Astrocyte (in vitro differentiated cells and primary cell): ENCODE data around the gene ANKRD2.

ENCODE experiments used
- EZH2 ChIP-seq: IDR thresholded peaks from 2 replicates; pipeline ENCODE4 v1.6.1; 2012; ENCODE audit warnings: mild to moderate bottlenecking, low read length, inconsistent platforms; ENCODE audit not compliant: insufficient read depth
- TF ChIP-seq, protein P1 (sequence below): IDR thresholded peaks from 2 replicates; pipeline ENCODE4 v1.5.1; 2011; ENCODE audit warnings: low read depth, mild to moderate bottlenecking, inconsistent platforms, low read length, moderate library complexity; ENCODE audit not compliant: insufficient read depth

DNA sequence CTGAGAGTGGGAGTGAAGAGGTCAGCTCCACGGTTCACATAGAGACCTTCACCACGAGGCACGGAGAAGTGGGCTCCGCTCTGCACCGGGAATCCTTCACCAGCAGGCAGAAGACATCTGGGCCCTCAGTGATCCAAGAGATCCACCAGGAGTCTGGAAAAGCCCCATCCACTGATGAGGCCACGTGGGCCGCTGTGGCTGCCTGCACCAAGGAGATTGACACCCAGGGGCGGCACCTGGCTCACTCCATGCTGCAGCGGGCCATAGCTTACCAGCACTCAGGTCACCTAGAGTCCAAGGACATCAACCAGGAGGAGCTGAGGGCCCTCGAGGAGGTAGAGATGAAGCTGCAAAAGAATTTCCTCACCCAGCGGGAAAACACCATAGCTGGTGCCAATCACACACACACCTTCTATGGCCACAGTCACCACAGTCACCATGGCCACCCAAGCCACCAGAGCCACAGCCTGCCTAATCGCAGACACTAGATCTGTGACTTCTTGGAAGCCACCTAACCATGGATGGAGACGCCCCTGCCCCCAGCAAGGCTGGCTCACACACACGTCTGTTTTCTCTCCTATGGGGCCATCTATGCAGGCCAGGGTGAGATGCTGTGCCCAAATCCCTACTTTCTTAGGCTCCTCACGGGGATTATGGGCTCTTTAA lies 17.6 kb downstream of the ANKRD2 start:
- TF ChIP-seq, protein P1, sequence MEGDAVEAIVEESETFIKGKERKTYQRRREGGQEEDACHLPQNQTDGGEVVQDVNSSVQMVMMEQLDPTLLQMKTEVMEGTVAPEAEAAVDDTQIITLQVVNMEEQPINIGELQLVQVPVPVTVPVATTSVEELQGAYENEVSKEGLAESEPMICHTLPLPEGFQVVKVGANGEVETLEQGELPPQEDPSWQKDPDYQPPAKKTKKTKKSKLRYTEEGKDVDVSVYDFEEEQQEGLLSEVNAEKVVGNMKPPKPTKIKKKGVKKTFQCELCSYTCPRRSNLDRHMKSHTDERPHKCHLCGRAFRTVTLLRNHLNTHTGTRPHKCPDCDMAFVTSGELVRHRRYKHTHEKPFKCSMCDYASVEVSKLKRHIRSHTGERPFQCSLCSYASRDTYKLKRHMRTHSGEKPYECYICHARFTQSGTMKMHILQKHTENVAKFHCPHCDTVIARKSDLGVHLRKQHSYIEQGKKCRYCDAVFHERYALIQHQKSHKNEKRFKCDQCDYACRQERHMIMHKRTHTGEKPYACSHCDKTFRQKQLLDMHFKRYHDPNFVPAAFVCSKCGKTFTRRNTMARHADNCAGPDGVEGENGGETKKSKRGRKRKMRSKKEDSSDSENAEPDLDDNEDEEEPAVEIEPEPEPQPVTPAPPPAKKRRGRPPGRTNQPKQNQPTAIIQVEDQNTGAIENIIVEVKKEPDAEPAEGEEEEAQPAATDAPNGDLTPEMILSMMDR, result no peak
- TF ChIP-seq EZH2, result no peak
